ENCODE measurements around the gene PON2.

DNA sequence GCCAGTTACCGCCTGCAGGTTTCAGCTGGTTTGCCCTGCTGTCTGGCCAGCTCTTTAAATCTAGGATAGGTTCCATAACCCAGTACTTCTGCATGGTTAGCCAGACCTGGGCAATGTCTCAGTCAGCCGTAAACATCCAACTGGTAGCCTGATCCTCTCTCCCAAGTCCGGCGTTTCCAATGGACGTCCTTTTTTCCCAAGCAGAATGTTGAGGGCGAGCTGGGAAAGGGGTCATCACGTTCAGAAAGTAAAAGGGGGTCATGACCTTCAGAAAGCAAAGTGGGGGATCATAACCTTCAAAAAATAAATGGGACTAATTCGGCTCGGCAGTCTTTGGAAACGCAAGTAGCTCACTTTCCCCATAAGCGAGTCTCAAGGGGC is 39.1 kb downstream of the PON2 start:
- TF ChIP-seq, protein P1, sequence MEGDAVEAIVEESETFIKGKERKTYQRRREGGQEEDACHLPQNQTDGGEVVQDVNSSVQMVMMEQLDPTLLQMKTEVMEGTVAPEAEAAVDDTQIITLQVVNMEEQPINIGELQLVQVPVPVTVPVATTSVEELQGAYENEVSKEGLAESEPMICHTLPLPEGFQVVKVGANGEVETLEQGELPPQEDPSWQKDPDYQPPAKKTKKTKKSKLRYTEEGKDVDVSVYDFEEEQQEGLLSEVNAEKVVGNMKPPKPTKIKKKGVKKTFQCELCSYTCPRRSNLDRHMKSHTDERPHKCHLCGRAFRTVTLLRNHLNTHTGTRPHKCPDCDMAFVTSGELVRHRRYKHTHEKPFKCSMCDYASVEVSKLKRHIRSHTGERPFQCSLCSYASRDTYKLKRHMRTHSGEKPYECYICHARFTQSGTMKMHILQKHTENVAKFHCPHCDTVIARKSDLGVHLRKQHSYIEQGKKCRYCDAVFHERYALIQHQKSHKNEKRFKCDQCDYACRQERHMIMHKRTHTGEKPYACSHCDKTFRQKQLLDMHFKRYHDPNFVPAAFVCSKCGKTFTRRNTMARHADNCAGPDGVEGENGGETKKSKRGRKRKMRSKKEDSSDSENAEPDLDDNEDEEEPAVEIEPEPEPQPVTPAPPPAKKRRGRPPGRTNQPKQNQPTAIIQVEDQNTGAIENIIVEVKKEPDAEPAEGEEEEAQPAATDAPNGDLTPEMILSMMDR (IDR thresholded peaks at IDR 0.05) = no peak
- no peak for TF ChIP-seq POLR2A (IDR thresholded peaks at IDR 0.05)

Data from Peyer's patch (tissue), 4 donors.